Cardiac septum (tissue), 1 donor: Measurements from ENCODE around the gene MRPS6. TPM values are rescaled to one million over a fixed set of nuclear protein-coding genes. Genes with fewer than 3 reads are reported as not detected.

ENCODE experiments used
- DNase-seq: peaks from one replicate; pipeline ENCODE4 v3.0.0-alpha.2; 2020; ENCODE audit warnings: low spot score
- intact Hi-C: fragments of 100-400 bp; cut with DNase I; formaldehyde crosslinking; loops from one replicate; pipeline ENCODE4 v1.14.0; 2022
- total RNA-seq: library from RNA; stranded (reverse); fragmentation: NEBNext Ultra II Directional; extraction: Animal tissue kit (Norgen Biotek cat#: 25700); gene quantifications from one replicate; pipeline ENCODE4 v1.2.1, GENCODE V29; 2021
- donor health status: DM: no; HTN: no; CAD: no.

Gene MRPS6
- total RNA-seq, 1 donor from 2014 or later, result 30.2 TPM

GRCh38 chr21:34190576-34191321 is 117.4 kb downstream of the MRPS6 start:
- intact Hi-C loops, result no loop called here
- DNase-seq, result no peak

- no peak for DNase-seq
- intact Hi-C loops, result no loop called here
These were observed 118.5 kb downstream of the MRPS6 start for GRCh38 chr21:34191876-34192275.

Other genes starting within 250 kb of the MRPS6 start
- 556 TPM for gene ATP5PO, start 157.8 kb upstream of the MRPS6 start, total RNA-seq
- 5.0 TPM for gene SLC5A3, start within 50 bp of the MRPS6 start, total RNA-seq